Mesenchymal stem cell (in vitro differentiated cells and primary cell): ENCODE data around the gene SMOC2.

Source experiments
- DNase-seq: peaks from one replicate; pipeline ENCODE4 v3.0.0-alpha.2; 2013
- H2AFZ ChIP-seq: one replicate; pipeline ENCODE4 v1.6.1; 2013; ENCODE audit warnings: low read depth, mild to moderate bottlenecking, control low read depth, inconsistent platforms, low read length, moderate library complexity
- H2AK5ac ChIP-seq: 2 replicates; pipeline ENCODE4 v1.6.1; 2013; ENCODE audit warnings: low read length, moderate library complexity, mild to moderate bottlenecking, inconsistent platforms; ENCODE audit not compliant: severe bottlenecking
- H2BK120ac ChIP-seq: one replicate; pipeline ENCODE4 v1.6.1; 2013; ENCODE audit warnings: low read depth, mild to moderate bottlenecking, inconsistent platforms, low read length, moderate library complexity
- H2BK12ac ChIP-seq, 2 experiments: one replicate each; pipeline ENCODE4 v1.6.1; 2013; ENCODE audit warnings: inconsistent platforms in 2 of 2, low read length in 2 of 2, mild to moderate bottlenecking in 2 of 2, moderate library complexity in 2 of 2, control low read depth in 1 of 2
- H2BK15ac ChIP-seq: one replicate; pipeline ENCODE4 v1.6.1; 2013; ENCODE audit warnings: mild to moderate bottlenecking, low read depth, inconsistent platforms; ENCODE audit not compliant: poor library complexity, severe bottlenecking
- H2BK5ac ChIP-seq: 2 replicates; pipeline ENCODE4 v1.6.1; 2013; ENCODE audit warnings: low read depth, mild to moderate bottlenecking, low read length, control low read depth, inconsistent platforms; ENCODE audit not compliant: poor library complexity, severe bottlenecking
- H3K14ac ChIP-seq, 2 experiments: one replicate each; pipeline ENCODE4 v1.6.1; 2013; ENCODE audit warnings: inconsistent platforms in 2 of 2, low read length in 2 of 2, control low read depth in 1 of 2, mild to moderate bottlenecking in 1 of 2, moderate library complexity in 1 of 2
- H3K18ac ChIP-seq, 2 experiments: one replicate each; pipeline ENCODE4 v1.6.1; 2013; ENCODE audit warnings: inconsistent platforms in 2 of 2, low read length in 2 of 2, control low read depth in 1 of 2, low read depth in 1 of 2, mild to moderate bottlenecking in 1 of 2
- H3K23ac ChIP-seq, 2 experiments: one replicate each; pipeline ENCODE4 v1.6.1; 2013; ENCODE audit warnings: inconsistent platforms in 2 of 2, low read length in 2 of 2, mild to moderate bottlenecking in 2 of 2, moderate library complexity in 2 of 2, control low read depth in 1 of 2
- H3K27ac ChIP-seq: 2 replicates; pipeline ENCODE4 v1.5.1; 2013; ENCODE audit warnings: mild to moderate bottlenecking, moderate library complexity, low read length, control low read depth, inconsistent platforms; ENCODE audit not compliant: poor library complexity, severe bottlenecking
- H3K27me3 ChIP-seq, 2 experiments: 2 replicates each; pipeline versions ENCODE4 v1.6.1 to v1.7.0; 2013; ENCODE audit warnings: low read length in 2 of 2, mild to moderate bottlenecking in 2 of 2, moderate library complexity in 2 of 2, control low read depth in 1 of 2, inconsistent platforms in 1 of 2; ENCODE audit not compliant: control insufficient read depth in 1 of 2, insufficient read depth in 1 of 2
- H3K36me3 ChIP-seq, 2 experiments: 2 replicates each; pipeline versions ENCODE4 v1.6.1 to v1.7.0; 2013; ENCODE audit warnings: low read length in 2 of 2, control low read depth in 1 of 2, inconsistent platforms in 1 of 2, low read depth in 1 of 2, mild to moderate bottlenecking in 1 of 2; ENCODE audit not compliant: insufficient read depth in 2 of 2, control insufficient read depth in 1 of 2
- H3K4ac ChIP-seq, 2 experiments: one replicate each; pipeline ENCODE4 v1.6.1; 2013; ENCODE audit warnings: inconsistent platforms in 2 of 2, low read length in 2 of 2, mild to moderate bottlenecking in 2 of 2, moderate library complexity in 2 of 2, control low read depth in 1 of 2, low read depth in 1 of 2
- H3K4me1 ChIP-seq: 2 replicates; pipeline ENCODE4 v1.6.1; 2013; ENCODE audit warnings: low read depth, low read length, control low read depth; ENCODE audit not compliant: control insufficient read depth, insufficient read depth
- H3K4me2 ChIP-seq: 2 replicates; pipeline ENCODE4 v1.6.1; 2013; ENCODE audit warnings: low read length, mild to moderate bottlenecking, inconsistent platforms; ENCODE audit not compliant: poor library complexity, severe bottlenecking
- H3K4me3 ChIP-seq, 2 experiments: 2 replicates each; pipeline versions ENCODE4 v1.5.1 to v1.7.0; 2013; ENCODE audit warnings: low read length in 2 of 2, mild to moderate bottlenecking in 2 of 2, control low read depth in 1 of 2, low read depth in 1 of 2; ENCODE audit not compliant: insufficient read depth in 1 of 2
- H3K79me1 ChIP-seq: replicated peaks from 2 replicates; pipeline ENCODE4 v1.6.1; 2013; ENCODE audit warnings: mild to moderate bottlenecking, control low read depth, low read length, inconsistent platforms; ENCODE audit not compliant: poor library complexity, severe bottlenecking
- H3K9ac ChIP-seq: 2 replicates; pipeline ENCODE4 v1.7.0; 2013; ENCODE audit warnings: mild to moderate bottlenecking, low read length, moderate library complexity
- H3K9me3 ChIP-seq: 2 replicates; pipeline ENCODE4 v1.7.0; 2013; ENCODE audit warnings: mild to moderate bottlenecking, low read length; ENCODE audit not compliant: control insufficient read depth
- H4K8ac ChIP-seq: one replicate; pipeline ENCODE4 v1.6.1; 2013; ENCODE audit warnings: inconsistent platforms, mild to moderate bottlenecking, low read length, moderate library complexity
- H4K91ac ChIP-seq: one replicate; pipeline ENCODE4 v1.6.1; 2013; ENCODE audit warnings: mild to moderate bottlenecking, low read length, inconsistent platforms
- WGBS: methylation state at CpG from one replicate; pipeline ENCODE4 v1.1.7; 2013; ENCODE audit warnings: mixed read lengths; 5-methylcytosine and 5-hydroxymethylcytosine counted together

SMOC2 gene

GRCh38 chr6:168638468-168639271 lies 197.7 kb downstream of the SMOC2 start:
- no peaks in the 10 kb centered on the region for H3K9me3 ChIP-seq
- no peak overlapping the region for H2BK5ac ChIP-seq
- H4K91ac ChIP-seq: no peak overlapping the region
- peaks cover 0 to 9% of the 10 kb centered on the region in 2 experiments for H3K27me3 ChIP-seq
- H2BK15ac ChIP-seq: no peak overlapping the region
- H3K14ac ChIP-seq: no peak overlapping the region
- H3K79me1 ChIP-seq: no peaks in the 10 kb centered on the region
- no peaks in the 10 kb centered on the region for H3K36me3 ChIP-seq
- WGBS: 72% methylated on average over 21 of the region's 22 CpGs
- peaks cover 7% of the 10 kb centered on the region for H3K4me1 ChIP-seq
- H3K4me3 ChIP-seq: peak overlapping the region in 1 of 2 experiments; percentile 61
- peak overlapping the region; percentile 33 for H3K9ac ChIP-seq
- DNase-seq: no peak
- no peak overlapping the region for H2BK120ac ChIP-seq
- H3K27ac ChIP-seq: no peak overlapping the region
- no peak overlapping the region for H2BK12ac ChIP-seq
- no peak overlapping the region for H3K23ac ChIP-seq
- no peak overlapping the region for H2AFZ ChIP-seq
- no peak overlapping the region for H3K18ac ChIP-seq
- no peak overlapping the region for H3K4me2 ChIP-seq
- H4K8ac ChIP-seq: no peak overlapping the region
- no peak overlapping the region for H3K4ac ChIP-seq
- H2AK5ac ChIP-seq: no peak overlapping the region

GRCh38 chr6:168640181-168640580 lies 199.2 kb downstream of the SMOC2 start:
- H4K8ac ChIP-seq: no peak overlapping the region
- H3K4me1 ChIP-seq: peaks cover 7% of the 10 kb centered on the region
- H2AK5ac ChIP-seq: no peak overlapping the region
- H3K18ac ChIP-seq: no peak overlapping the region
- H3K79me1 ChIP-seq: no peaks in the 10 kb centered on the region
- 79% methylated on average over 3 of the region's 8 CpGs for WGBS
- H3K27ac ChIP-seq: no peak overlapping the region
- H2BK120ac ChIP-seq: no peak overlapping the region
- H2BK5ac ChIP-seq: no peak overlapping the region
- H3K4me2 ChIP-seq: no peak overlapping the region
- H2AFZ ChIP-seq: no peak overlapping the region
- H3K4me3 ChIP-seq: peak overlapping the region in 1 of 2 experiments; percentile 29
- DNase-seq: no peak
- no peak overlapping the region for H3K23ac ChIP-seq
- no peak overlapping the region for H2BK12ac ChIP-seq
- peaks cover 0 to 6% of the 10 kb centered on the region in 2 experiments for H3K27me3 ChIP-seq
- H3K9me3 ChIP-seq: no peaks in the 10 kb centered on the region
- H2BK15ac ChIP-seq: no peak overlapping the region
- no peak overlapping the region for H3K14ac ChIP-seq
- H3K4ac ChIP-seq: no peak overlapping the region
- H3K36me3 ChIP-seq: no peaks in the 10 kb centered on the region
- H3K9ac ChIP-seq: no peak overlapping the region
- H4K91ac ChIP-seq: no peak overlapping the region

GRCh38 chr6:168640768-168641167 lies 199.8 kb downstream of the SMOC2 start:
- Histone ChIP-seq H3K9ac (peak overlapping the region; percentile 16), H3K4ac (no peak overlapping the region), H3K4me3 (peak overlapping the region in 1 of 2 experiments; percentile 29), H2AFZ (no peak overlapping the region), H3K18ac (no peak overlapping the region), H3K14ac (no peak overlapping the region), H3K4me1 (peaks cover 7% of the 10 kb centered on the region), H2BK12ac (no peak overlapping the region), H3K27me3 (peaks cover 0 to 10% of the 10 kb centered on the region in 2 experiments), H4K8ac (no peak overlapping the region), H3K4me2 (peak overlapping the region; percentile 30), H2BK15ac (no peak overlapping the region), H2AK5ac (no peak overlapping the region), H2BK120ac (no peak overlapping the region), H3K9me3 (no peaks in the 10 kb centered on the region), H3K79me1 (no peaks in the 10 kb centered on the region), H4K91ac (no peak overlapping the region), H3K27ac (no peak overlapping the region), H2BK5ac (no peak overlapping the region), H3K36me3 (no peaks in the 10 kb centered on the region), H3K23ac (no peak overlapping the region)
- WGBS: 42% methylated on average over 5 of the region's 5 CpGs
- DNase-seq: peak; percentile 14

GRCh38 chr6:168641446-168641845 lies 200.5 kb downstream of the SMOC2 start:
- no peak overlapping the region for H3K18ac ChIP-seq
- H3K4me1 ChIP-seq: peaks cover 7% of the 10 kb centered on the region
- H4K8ac ChIP-seq: no peak overlapping the region
- H3K36me3 ChIP-seq: no peaks in the 10 kb centered on the region
- H4K91ac ChIP-seq: no peak overlapping the region
- no peak overlapping the region for H3K23ac ChIP-seq
- peak overlapping the region in 1 of 2 experiments; percentile 26 for H3K4me3 ChIP-seq
- peak overlapping the region; percentile 47 for H3K4me2 ChIP-seq
- H2BK120ac ChIP-seq: no peak overlapping the region
- H2BK15ac ChIP-seq: no peak overlapping the region
- no peak overlapping the region for H2AFZ ChIP-seq
- H3K27me3 ChIP-seq: peaks cover 0 to 10% of the 10 kb centered on the region in 2 experiments
- no peaks in the 10 kb centered on the region for H3K79me1 ChIP-seq
- H3K14ac ChIP-seq: no peak overlapping the region
- no peak overlapping the region for H2BK12ac ChIP-seq
- H2AK5ac ChIP-seq: no peak overlapping the region
- no peak for DNase-seq
- 49% methylated on average over 2 of the region's 5 CpGs for WGBS
- no peak overlapping the region for H2BK5ac ChIP-seq
- H3K9me3 ChIP-seq: no peaks in the 10 kb centered on the region
- H3K9ac ChIP-seq: no peak overlapping the region
- H3K27ac ChIP-seq: no peak overlapping the region
- no peak overlapping the region for H3K4ac ChIP-seq
